Right lobe of liver (tissue), 4 donors: ENCODE results near the gene LIX1.

ENCODE experiments used
- CTCF ChIP-seq, 4 donors: fragments of 200-600 bp in 3 of 4; fragments of 450-650 bp in 1 of 4; IDR thresholded peaks; one replicate each; pipeline versions ENCODE4 v1.5.1 to v1.8.0; 2016 to 2022; ENCODE audit warnings: antibody characterized with exemption in 4 of 4, mild to moderate bottlenecking in 2 of 4
- POLR2A ChIP-seq: fragments of 450-650 bp; IDR thresholded peaks from one replicate; pipeline ENCODE4 v1.6.1; 2017; ENCODE audit warnings: antibody characterized with exemption, mild to moderate bottlenecking
- donor health status: DM: no; HTN: no; CAD: no.
- donor health status: DM: no; HTN: no; CAD: no.
- donor health status: DM: no; HTN: yes; CAD: no.

GRCh38 chr5:97078958-97079743, 63.3 kb downstream of the LIX1 start:
- TF ChIP-seq CTCF (IDR thresholded peaks at IDR 0.05) (no peak), POLR2A (no peak)
